CD4-positive, alpha-beta T cell treated with Interleukin-12 subunit alpha and Interleukin-12 subunit beta, for 1 hour (primary cell): ENCODE results near the gene GRAMD1A.
A peak's percentile ranks its signal among the peaks of the same experiment; 100 is the strongest.
"Not testable (repeated sequence)": the region's sequence is repeated elsewhere in the genome, so short reads cannot be mapped to it uniquely, and the experiment has no call there.

Experiments
- DNase-seq: peaks from one replicate; pipeline ENCODE4 v3.0.0-alpha.2; 2020

GRAMD1A gene

DNA sequence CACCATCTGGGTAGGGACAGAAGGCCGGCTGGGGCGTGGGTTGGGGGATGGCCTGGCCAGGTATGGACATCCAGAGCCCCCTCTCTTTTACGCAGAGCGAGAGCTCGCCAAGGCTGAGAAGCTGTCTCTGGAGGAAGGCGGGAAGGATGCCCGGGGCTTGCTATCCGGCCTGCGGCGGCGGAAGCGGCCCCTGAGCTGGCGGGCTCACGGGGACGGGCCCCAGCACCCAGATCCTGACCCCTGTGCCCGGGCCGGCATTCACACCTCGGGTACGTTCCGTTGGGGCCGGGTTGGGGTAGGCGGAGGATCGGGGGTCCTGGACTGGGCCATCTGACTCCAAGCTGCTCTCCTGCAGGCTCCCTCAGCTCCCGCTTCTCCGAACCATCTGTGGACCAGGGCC lies 21.5 kb downstream of the GRAMD1A start:
- no peak for DNase-seq

DNA sequence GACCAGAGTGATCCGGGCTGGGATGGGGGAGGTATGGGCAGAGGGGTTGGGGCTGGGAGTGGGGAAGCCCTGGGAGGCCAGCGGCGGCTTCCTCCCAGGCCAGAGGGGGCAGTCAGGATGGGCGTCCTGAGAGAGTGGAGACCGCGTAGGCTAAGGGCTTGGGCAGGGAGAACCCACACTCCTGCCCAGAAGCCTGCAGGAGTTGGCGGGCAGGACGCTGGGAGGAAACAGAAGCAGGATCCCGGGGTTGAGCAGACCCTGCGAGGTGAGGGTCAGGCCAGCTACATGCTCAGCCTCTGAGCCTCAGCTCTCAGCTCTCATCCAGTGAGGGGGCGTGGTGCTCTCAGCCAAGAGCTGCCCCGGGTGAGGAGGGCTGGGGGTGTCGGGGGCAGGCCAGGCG lies 22.3 kb downstream of the GRAMD1A start:
- no peak for DNase-seq

DNA sequence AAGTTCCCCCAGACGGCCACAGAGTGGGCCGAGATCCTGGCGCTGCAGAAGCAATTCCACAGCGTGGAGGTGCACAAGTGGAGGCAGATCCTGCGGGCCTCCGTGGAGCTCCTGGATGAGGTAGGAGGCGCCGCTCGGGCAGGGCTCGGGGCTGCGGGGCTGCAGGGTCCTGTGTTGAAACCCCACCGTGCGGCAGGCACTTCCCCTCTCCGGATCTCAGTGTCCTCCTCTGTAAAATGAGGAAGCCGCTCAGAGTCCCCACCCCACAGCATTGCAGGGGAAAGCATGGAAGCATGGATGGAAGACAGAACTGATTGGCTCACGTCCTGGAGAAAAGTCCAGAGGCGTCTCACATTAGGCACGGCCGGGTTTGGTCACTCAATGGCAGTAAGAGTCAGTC lies 23.3 kb downstream of the GRAMD1A start:
- DNase-seq = no peak

DNA sequence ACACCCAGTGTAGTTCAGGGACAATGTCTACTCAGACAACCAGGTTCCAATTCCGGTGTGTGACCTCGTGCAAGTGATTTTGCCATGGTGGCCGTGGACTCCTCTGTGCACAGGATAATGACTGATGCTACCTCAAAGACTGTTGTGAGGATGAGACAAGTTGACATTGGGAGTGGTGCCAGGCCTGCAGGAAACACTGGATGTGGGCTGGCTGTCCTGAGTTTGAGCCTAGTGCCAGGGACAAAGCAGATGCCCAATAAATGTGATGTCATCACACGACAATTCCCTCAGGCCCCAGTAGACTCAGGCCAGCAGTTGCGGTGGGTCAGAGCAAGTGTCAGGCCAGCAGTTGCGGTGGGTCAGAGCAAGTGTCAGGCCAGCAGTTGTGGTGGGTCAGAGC lies 24.0 kb downstream of the GRAMD1A start:
- no peak for DNase-seq

DNA sequence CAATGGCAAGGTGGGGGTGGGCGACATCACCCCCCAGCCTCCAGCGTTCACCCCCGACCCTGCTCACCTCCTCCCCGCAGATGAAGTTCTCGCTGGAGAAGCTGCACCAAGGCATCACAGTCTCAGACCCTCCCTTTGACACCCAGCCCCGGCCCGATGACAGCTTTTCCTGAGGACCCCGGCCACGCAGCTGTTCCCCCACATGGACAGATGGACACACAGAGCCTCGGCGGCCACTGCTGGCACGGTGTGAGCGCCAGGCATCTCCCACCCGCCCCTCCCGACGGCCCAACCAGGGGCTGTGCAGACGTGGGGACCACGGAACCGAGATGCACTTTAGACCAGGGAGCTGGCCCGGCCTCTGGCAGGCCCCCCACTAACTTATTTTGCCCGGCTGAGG lies 25.8 kb downstream of the GRAMD1A start:
- DNase-seq = no peak

DNA sequence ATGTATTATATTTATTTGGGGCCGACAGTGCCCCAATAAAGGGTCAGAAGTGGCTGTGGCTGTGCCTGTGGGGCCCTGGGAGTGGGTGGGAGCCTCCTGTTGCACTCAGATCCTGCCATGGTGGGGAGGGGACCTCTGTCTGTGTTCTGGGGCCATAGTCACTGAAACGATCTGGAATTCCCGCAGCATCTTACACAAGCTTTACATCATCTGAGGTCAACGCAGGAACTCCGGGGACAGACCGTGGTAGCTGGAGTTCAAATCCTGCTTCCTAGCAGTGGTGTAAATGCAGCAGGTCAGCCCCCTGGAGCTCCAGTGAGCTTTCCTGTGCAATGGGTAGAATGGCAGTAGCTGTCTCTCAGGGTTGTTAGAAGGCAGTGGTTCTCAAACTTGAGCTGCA lies 26.3 kb downstream of the GRAMD1A start:
- no peak for DNase-seq

DNA sequence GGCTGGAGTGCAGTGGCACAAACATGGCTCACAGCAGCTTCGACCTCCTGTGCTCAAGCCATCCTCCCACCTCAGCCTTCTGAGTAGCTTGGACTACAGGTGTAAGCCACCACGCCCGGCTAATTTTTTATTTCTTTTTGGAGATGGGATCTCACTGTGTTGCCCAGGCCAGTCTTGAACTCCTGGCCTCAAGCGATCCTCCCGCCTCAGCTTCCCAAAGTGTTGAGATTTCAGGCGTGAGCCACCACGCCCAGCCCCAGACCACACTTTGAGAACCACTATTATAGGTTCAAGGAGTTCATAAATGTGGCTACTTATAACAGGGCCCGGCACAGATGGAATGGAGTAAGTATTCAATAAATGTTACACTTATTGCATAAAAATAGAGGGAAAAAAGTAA lies 26.9 kb downstream of the GRAMD1A start:
- no peak for DNase-seq

DNA sequence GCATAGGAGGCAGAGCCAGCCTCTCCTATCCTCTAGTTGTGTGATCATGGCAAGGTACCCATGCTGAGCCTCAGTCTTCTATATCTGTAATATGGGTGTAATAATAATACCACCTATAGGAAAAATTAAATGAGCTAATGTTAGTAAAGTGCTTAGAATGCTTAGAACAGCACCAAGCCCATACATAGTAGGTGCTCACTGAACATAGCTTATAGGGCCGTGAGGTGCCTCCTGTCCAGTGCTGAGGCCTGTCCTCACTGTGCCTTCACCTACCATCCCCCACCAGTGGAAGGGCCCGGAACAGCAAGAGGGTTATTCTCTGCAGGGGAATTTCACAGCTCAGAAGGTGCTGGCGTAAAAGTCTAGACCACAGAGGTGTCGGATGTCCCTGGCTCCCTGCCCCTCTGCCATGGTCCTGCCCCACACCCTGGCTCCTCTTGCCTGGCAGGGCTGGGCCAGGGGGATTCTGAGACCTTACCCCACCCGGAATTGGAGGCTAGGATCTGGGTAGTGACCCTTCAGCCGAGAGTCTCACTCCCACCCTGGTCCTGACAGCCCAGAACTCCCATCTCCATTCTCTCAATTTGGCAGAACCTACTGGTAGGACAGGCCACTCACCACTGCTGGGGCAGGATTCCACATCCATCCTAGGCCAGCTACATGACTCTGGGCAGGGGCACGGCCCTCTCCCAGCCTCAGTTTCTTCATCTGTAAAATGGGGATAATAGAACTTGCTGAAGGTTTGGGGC lies 27.9 kb downstream of the GRAMD1A start:
- DNase-seq = no peak

DNA sequence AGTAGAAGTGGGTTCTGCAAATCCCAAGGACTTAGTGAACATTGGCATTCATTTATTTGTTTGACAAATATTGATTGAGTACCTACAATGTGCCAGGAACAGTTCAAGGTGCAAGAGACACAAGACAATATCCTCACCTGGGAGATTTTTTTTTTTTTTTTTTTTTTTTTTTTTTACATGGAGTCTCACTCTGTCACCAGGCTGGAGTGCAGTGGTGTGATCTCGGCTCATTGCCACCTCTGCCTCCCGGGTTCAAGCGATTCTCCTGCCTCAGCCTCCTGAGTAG lies 28.4 kb downstream of the GRAMD1A start:
- not testable (repeated sequence) for DNase-seq

DNA sequence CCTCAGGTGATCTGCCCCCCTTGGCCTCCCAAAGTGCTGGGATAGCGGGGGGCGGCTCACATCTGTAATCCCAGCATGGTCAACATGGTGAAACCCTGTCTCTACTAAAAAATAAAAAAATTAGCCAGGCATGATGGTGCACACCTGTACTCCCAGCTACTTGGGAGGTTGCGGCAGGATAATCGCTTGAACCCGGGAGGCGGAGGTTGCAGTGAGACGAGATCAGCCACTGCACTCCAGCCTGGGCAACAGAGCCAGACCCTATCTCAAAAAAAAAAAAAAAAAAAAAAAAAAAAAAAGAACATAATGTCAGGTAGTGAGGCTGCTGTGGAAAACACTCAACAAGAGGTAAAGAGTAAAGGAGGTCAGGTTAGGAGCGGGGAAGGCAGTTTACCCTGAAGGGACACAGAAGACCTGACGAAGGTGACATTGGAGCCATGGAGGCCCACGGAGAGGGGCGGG lies 29.2 kb downstream of the GRAMD1A start:
- DNase-seq = not testable (repeated sequence)

DNA sequence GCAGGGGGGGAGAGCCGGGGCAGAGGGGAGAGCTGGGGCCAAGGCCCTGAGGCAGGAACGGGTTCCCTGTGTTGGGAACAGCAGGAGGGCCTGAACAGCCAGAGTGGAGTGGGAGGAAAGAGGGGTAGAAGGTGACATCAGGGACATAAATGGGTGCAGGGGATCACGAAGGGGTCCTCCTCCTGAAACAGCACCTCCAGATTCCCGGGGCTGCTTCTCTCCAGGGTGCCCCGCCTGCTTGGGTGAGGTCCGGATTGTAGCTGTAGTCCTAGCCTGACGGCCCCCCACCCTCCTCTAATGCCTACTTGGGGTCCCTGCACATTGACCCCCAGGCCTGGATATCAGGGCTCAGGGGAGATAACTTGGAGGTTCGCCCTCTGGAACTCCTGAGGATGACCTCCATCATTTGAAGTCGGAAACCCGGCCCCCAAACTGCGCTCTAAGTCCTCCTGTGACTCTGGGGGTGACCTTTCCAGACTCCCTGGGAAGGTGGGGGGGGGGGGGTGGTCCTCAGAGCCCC lies 29.7 kb downstream of the GRAMD1A start:
- no peak for DNase-seq

DNA sequence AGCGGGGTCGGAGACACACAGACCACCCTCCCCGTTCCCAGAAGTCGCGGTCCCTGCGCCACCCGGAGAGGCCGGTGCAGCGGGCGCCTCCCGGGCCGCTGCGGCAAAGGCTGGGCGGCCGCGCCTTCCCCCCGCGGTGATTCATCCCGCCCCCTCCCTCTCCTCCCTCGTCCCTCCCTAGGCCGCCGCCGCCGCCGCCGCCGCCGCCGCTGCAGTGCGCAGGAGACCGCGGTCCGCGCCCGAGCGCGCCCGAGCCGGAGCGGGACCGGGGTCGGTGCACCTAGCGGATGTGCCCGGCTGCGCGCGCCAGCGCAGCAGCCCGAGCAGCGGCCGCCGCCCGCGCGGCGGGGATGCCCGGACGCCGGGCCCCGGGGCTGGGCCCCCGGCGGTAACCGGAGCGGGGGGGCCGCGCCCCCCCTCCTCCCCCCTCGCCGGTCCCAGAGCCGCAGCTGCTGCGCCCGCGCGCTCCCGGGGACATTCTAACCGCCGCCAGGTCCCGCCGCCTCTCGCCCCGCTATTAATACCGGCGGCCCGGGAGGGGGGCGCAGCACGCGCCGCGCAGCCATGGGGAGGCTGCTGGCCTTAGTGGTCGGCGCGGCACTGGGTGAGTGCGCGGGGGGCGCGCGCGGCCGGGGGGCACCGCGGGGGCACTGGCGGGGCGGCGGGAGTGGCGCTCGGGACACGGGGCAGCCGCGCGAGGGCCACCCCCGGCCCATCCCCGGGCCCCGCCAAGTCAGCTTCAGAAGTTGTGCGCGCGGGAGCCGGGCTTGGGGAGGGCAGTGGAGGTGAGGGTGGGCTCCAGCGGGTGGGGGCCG lies 30.3 kb downstream of the GRAMD1A start, which contains the start of gene SCN1B:
TSS of gene SCN1B (plus strand) at position 214 of the 815 bp plus-strand sequence. CDS start at position 565, 351 bp downstream.
- peak; percentile 62 for DNase-seq

DNA sequence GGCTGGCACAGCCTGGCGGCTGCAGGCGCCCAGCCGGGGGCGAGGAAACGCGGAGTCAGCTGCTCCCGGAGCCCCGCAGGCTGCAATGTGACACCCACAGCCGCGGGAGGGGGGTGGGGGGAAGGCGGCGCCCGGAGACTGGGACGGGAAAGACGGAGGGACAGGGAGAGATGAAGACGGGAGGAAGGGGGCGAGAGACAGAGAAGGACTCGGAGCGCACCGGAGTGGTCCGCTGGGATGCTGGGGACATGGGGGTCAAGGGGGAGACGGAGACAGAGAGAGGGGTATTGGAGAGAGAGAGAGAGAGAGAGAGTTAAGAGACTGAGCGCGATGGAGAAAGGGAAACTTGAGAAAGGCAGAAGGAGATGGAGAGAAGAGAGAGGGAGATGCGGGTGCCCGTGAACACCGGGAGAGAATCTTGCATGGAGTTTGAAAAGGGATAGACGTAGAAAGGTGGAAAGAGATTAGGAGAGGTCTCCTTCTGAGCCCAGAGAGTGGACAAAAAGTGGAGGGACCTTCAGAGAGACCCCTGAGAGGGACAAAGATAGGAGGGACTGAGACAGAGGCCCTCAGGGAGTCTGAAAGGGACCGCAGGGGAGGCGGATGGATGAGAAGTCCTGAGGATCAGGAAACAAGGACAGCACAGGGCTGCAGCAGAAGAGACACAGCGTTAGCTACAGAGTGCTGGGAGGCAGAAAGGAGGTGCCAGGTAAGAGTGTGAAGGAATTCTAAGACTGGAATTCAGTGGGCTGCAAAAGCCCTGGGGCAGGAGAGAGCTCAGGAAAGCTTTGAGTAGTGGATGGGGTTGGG lies 31.2 kb downstream of the GRAMD1A start:
- DNase-seq = no peak

DNA sequence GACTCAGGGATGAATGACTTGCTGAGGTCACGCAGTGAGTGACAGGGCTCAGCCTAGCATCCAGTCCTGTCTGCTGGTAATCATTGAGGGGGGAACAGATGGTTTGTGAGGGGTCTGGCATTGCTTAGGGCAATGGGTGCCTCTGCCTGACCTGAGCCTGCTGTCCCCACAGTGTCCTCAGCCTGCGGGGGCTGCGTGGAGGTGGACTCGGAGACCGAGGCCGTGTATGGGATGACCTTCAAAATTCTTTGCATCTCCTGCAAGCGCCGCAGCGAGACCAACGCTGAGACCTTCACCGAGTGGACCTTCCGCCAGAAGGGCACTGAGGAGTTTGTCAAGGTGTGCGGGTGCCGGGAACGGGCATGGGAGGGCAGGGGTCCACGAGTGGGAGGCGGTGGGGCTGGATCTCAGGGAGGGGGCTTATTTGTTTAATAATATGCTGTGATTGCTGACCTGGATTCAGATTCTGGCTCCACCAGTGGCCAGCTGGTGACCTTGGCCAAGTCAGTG lies 32.3 kb downstream of the GRAMD1A start:
- no peak for DNase-seq

DNA sequence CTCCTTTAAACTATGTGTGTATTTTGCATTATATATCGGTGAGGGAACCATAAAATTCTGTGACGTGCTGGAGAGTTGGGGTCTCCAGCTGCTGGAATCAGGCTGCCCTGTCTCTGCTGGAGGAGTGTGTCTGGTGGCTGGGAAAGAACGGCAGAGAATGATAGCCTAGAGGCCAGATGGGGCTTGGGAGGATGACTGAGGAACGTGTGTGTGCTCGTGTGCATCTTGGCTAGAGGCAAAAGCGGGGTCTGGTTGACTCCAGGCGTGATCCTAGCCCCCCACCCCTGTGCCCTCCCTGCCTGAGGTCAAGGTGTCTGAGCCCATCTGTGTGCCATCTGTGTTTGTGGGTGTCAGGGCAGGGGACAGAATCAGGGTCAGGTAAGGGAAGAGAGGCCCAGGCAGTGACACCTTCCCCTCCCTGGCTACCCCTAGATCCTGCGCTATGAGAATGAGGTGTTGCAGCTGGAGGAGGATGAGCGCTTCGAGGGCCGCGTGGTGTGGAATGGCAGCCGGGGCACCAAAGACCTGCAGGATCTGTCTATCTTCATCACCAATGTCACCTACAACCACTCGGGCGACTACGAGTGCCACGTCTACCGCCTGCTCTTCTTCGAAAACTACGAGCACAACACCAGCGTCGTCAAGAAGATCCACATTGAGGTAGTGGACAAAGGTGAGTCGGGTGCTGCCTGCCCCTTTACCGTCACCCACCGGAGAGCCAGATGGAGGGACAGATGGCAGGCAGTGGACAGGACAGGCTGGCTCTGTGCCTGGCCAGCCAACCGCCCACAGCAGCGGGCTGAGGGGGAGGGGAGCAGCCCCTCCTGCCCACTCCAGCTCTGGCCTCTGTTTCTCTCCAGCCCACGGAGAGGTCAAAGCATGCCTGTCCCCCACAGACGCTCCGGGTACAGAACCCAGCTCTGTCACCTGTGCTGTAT lies 33.2 kb downstream of the GRAMD1A start:
- DNase-seq = no peak

DNA sequence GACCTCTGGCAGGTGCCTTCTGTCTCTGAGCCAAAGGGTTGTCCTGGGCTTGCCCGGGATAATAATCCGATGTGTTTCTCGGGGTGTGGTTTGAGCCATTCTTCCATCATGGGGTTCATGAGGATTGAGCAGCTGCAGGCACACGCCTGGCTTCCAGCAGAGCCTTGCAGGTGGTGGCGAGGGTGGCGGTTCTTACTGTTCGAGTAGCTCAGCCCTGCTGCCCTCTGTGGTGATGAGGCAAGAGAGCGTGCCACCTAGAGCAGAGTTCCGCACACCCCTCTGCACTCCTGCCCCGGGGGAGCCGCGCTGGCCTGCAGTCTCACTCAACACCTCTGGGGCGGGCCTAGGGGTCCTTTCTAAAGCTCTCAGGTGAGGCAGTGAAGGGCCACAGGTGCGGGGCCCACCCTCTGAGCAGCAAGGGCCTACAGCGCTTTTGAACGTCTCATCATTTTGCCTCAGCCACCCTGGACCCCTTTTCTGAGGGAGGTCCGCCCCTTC lies 33.9 kb downstream of the GRAMD1A start:
- DNase-seq = no peak

DNA sequence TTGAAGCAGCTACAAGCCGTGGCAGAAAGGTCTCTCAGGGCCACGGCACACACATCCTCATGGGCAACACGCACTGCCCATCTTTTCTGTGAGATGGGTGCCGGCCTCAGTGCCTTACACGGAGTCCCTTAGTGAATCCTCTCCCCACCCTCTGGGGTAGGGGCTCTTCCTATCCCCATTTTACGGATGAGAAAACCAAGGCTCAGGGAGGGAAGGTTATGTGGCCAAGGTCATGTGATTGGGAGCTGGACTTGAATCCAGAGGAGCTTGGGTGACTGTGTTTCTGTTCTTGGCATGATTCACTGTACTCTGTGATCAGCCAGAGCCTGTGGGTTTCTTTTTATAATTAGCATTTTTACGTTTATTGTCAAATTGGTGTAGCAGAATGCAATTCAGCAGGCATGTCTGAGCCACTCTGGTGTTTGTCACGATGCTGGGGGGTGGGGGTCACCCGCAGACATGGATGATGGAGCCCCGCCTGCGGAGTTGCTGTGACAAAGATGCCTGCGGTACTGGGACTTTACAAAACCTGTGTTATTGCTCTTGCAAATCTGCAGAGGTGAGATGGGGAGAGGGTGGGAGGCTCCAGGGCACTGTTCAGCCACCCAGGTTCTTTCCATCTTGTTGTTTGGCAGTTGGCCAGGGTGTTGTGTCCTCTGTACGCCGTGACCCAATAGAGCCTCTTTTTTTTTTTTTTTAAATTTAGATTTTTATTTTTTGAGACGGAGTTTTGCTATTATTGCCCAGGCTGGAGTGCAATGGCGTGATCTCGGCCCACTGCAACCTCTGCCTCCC lies 34.7 kb downstream of the GRAMD1A start:
- no peak for DNase-seq

DNA sequence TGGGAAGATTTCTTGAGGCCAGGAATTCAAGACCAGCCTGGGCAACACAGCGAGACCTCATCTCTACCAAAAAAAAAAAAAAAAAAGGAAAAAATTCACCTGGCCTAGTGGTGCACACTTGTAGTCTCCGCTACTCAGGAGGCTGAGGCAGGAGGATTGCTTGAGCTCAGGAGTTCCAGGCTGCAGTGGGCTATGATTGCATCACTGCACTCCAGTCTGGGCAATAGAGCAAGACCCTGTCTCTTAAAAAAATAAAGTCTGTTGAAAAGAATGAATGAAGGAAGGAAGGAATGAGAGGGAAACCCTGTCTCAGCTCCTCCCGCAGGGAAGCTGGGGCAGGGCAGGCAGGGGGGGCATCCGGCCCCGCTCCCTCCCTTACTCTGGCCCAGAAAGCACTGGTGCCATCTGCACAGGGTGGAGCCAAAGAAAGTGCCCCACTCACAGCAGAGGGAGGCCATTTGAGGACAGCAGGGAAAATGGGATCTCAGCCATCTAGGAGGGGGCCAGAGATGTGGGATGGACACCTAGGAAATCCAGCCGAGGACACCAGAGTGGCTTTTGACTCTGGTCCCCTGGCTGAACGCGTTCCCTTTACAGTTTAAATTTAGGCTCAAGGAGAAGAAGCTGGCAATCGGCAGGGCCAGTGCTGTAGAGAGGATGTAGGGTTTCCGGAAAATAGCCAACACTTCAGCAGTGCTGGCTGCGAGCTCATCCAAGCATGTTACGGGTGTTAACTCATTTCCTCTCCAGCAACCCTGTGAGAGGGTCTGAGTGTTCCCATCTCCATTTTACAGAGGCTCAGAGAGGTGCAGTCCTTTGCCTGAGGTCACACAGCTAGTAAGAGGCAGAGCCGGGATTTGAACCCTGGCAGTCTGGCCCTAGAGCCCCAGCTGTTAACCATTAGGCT lies 37.8 kb downstream of the GRAMD1A start:
- no peak for DNase-seq

DNA sequence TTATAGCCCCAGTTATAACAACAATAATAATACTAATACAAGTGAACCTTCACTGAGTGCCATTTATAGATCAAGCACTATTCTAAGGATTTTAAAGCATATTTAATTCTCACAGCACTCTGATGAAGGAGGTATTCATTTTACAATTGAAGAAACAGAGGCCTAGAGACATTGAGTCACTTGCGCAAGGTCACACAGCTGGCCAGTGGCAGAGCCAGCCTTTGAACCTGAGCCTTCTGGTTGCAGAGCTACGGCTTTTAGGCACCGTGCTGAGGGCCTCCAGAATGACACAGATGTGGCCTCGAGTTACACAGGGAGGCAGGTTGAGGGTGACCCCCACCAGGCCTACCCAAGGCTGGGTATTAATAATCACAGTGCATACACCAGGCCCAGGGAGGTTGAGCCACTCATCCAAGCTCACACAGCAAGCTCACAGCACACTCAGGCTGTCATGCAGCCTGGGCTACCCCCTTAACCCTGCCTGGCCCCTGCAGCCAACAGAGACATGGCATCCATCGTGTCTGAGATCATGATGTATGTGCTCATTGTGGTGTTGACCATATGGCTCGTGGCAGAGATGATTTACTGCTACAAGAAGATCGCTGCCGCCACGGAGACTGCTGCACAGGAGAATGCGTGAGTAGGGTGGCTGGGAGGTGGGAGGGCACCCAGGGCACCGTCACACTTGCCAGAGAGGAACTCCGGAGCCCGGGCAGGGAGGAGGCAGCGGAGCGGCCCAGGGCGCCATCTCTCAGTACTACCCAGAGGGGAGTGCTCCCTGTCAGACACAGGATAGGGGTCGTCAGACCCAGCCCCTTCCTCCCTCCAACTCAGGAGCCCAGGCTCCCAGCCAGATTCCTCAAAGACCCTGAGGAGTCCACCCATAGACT lies 38.7 kb downstream of the GRAMD1A start:
- no peak for DNase-seq
